HG03520 (cell line): ENCODE measurements around the gene EDN1.

Source experiments
- ATAC-seq: cut with Tn5 transposase; IDR thresholded peaks from one replicate; pipeline ENCODE4 v1.9.1; 2021; ENCODE audit warnings: mild to moderate bottlenecking, moderate library complexity; ENCODE audit not compliant: unreplicated experiment

The EDN1 gene

GRCh38 chr6:12344961-12345693 lies 55.0 kb downstream of the EDN1 start:
- no peak for ATAC-seq

GRCh38 chr6:12345694-12346058 lies 55.5 kb downstream of the EDN1 start:
- no peak for ATAC-seq
